RWPE2 (cell line): Measurements from ENCODE around the gene EMILIN3.

Source experiments
- ATAC-seq: fragments of 200-7000 bp; cut with Tn5 transposase; 3 replicates; pipeline ENCODE4 v1.9.1; 2021; ENCODE audit warnings: low read depth
- DNase-seq: peaks from one replicate; pipeline ENCODE4 v3.0.0-alpha.2; 2020; ENCODE audit warnings: low spot score
- H3K27ac ChIP-seq: fragments of 450-650 bp; 2 replicates; pipeline ENCODE4 v1.5.1; 2017; ENCODE audit warnings: mild to moderate bottlenecking; ENCODE audit not compliant: poor library complexity, severe bottlenecking
- H3K27me3 ChIP-seq: fragments of 250-450 bp; sonication (Bioruptor Pico); 2 replicates; pipeline ENCODE4 v1.5.1; 2021; ENCODE audit warnings: mild to moderate bottlenecking, moderate library complexity; ENCODE audit not compliant: insufficient read depth, poor library complexity, severe bottlenecking
- H3K36me3 ChIP-seq: fragments of 250-450 bp; sonication (Bioruptor Pico); 2 replicates; pipeline ENCODE4 v1.5.1; 2020; ENCODE audit warnings: low read depth, mild to moderate bottlenecking, moderate library complexity
- H3K4me1 ChIP-seq: fragments of 250-450 bp; sonication (Bioruptor Pico); 2 replicates; pipeline ENCODE4 v1.5.1; 2021; ENCODE audit warnings: mild to moderate bottlenecking, moderate library complexity; ENCODE audit not compliant: insufficient read depth, poor library complexity, severe bottlenecking
- H3K4me3 ChIP-seq: fragments of 250-450 bp; sonication (Bioruptor Pico); 2 replicates; pipeline ENCODE4 v1.5.1; 2021; ENCODE audit warnings: mild to moderate bottlenecking, moderate library complexity; ENCODE audit not compliant: severe bottlenecking
- H3K9me3 ChIP-seq: fragments of 250-450 bp; sonication (Bioruptor Pico); 2 replicates; pipeline ENCODE4 v1.5.1; 2021; ENCODE audit warnings: mild to moderate bottlenecking, moderate library complexity; ENCODE audit not compliant: severe bottlenecking
- TF ChIP-seq, protein P1 (sequence below): fragments of 450-650 bp; IDR thresholded peaks from one replicate; pipeline ENCODE4 v1.5.1; 2017; ENCODE audit warnings: mild to moderate bottlenecking, moderate library complexity; ENCODE audit not compliant: poor library complexity, severe bottlenecking

The EMILIN3 gene

DNA sequence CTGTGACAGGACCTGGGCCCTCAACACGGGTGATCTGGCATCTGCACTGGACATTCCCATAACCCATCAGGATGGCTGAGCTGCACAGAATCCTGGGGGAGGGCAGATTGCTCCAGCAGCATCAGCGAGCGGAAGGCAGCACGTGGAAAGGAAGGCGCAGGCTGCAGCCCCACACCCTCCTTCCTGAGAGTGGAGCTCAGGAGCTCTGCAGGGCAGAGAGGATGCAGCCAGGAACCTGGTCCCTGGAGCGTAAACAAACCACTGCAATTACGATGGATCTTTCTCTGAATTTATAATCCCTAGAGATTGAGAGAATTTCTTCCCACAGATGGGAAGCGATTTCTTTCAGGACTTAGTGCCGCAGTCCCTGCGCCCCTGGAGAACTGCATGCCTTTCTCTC lies 39.7 kb upstream of the EMILIN3 start:
- H3K36me3 ChIP-seq = peaks cover 51% of the 10 kb centered on the region
- no peak for DNase-seq

DNA sequence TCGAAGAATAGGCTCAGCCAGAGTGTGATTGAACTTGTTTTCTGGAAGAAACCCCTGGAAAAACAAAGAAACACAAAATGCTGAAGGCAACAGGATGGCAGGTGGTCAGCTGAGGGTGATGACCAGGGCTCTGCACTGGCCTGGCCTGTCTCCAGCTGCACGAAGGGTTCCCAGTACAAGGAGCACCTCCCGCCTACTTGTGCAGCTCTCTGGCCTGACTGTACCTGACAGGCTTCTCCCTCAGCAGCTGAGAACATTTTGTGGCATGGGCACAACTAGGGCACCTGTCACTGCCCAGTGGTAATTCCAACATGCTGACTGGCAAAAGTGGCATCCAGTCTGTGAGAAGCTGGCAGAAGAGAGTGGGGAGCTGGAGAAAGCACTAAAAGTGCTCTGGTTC lies 38.8 kb upstream of the EMILIN3 start:
- TF ChIP-seq, protein P1, sequence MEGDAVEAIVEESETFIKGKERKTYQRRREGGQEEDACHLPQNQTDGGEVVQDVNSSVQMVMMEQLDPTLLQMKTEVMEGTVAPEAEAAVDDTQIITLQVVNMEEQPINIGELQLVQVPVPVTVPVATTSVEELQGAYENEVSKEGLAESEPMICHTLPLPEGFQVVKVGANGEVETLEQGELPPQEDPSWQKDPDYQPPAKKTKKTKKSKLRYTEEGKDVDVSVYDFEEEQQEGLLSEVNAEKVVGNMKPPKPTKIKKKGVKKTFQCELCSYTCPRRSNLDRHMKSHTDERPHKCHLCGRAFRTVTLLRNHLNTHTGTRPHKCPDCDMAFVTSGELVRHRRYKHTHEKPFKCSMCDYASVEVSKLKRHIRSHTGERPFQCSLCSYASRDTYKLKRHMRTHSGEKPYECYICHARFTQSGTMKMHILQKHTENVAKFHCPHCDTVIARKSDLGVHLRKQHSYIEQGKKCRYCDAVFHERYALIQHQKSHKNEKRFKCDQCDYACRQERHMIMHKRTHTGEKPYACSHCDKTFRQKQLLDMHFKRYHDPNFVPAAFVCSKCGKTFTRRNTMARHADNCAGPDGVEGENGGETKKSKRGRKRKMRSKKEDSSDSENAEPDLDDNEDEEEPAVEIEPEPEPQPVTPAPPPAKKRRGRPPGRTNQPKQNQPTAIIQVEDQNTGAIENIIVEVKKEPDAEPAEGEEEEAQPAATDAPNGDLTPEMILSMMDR = no peak
- DNase-seq (no peak), ATAC-seq (no peak)
- H3K27ac ChIP-seq = no peak overlapping the region
- peaks cover 47% of the 10 kb centered on the region for H3K36me3 ChIP-seq
- no peak overlapping the region for H3K4me3 ChIP-seq
- H3K27me3 ChIP-seq = no peaks in the 10 kb centered on the region
- no peaks in the 10 kb centered on the region for H3K9me3 ChIP-seq
- no peaks in the 10 kb centered on the region for H3K4me1 ChIP-seq

More for the DNA sequence above, 39.7 kb upstream of the EMILIN3 start:
- Histone ChIP-seq H3K27ac (no peak overlapping the region), H3K4me1 (no peaks in the 10 kb centered on the region), H3K27me3 (no peaks in the 10 kb centered on the region), H3K9me3 (no peaks in the 10 kb centered on the region), H3K4me3 (no peak overlapping the region)
- ATAC-seq = no peak
- TF ChIP-seq, protein P1 = no peak

DNA sequence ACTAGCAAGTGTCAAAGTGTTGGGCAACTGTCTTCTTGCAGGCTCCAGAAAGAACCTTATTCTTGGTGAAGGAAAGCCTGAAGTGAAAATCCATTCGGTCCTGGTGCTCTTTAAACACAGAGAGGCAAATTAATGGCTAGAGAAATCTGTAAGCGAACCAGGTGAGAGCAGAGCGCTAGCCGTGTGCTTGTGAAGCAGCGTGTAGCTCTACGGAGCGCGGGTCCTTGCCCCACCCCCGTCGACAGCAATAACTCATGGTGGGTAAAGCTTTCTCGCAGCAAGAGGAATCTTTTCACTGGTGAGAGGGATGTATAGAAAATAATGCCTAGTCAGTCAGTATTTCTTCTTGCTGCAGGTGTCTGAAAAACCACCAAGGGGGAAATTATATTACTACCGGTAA lies 37.0 kb upstream of the EMILIN3 start:
- peaks cover 35% of the 10 kb centered on the region for H3K36me3 ChIP-seq
- H3K27ac ChIP-seq = no peak overlapping the region
- H3K27me3 ChIP-seq = no peaks in the 10 kb centered on the region
- H3K9me3 ChIP-seq = no peaks in the 10 kb centered on the region
- TF ChIP-seq, protein P1 = no peak
- no peak overlapping the region for H3K4me3 ChIP-seq
- no peak for ATAC-seq
- no peaks in the 10 kb centered on the region for H3K4me1 ChIP-seq
- DNase-seq = no peak

DNA sequence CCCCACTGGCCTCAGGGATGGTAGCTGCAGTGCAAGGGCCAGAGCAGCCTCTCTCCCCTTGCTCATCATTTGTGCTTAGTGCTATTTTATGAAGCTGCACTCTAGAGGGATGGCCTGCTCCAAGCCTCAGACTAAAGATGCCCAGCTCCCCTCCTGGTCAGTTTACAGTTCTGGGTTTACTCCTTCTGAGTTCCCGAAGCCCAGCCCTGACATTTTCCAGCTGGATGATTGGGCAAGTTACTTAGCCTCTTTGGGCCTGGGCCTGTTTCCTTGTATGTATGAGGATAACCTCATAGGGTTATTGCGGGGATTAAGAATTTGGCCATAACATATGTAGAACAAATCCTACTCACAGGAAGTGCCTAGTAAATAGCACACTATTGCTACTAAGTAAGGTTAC lies 31.8 kb upstream of the EMILIN3 start:
- H3K36me3 ChIP-seq = 0 out of 2 replicates have a peak, but pooled peaks cover 8% of the 10 kb centered on the region
- no peaks in the 10 kb centered on the region for H3K4me1 ChIP-seq
- TF ChIP-seq, protein P1 = no peak
- H3K4me3 ChIP-seq = no peak overlapping the region
- no peak overlapping the region for H3K27ac ChIP-seq
- H3K27me3 ChIP-seq = no peaks in the 10 kb centered on the region
- peak; percentile 11; the same call in 1 of the 3 replicates for ATAC-seq
- DNase-seq = no peak
- no peaks in the 10 kb centered on the region for H3K9me3 ChIP-seq
